ENCODE data around the gene SH3GLB1. TPM values are rescaled to one million over a fixed set of nuclear protein-coding genes. Genes with fewer than 3 reads are reported as not detected.

SH3GLB1 gene
- total RNA-seq, 1 experiment from 2014 or later = 42.4 TPM

GRCh38 chr1:86795316-86795715 is 90.9 kb downstream of the SH3GLB1 start:
- no peaks in the 10 kb centered on the region for H3K9me2 ChIP-seq (ENCODE audit: insufficient read depth)
- DNase-seq (ENCODE audit: low read depth, low spot score) (no peak), ATAC-seq (no peak)
- no TSS peak for BruUV-seq (replicated peaks)
- no peaks in the 10 kb centered on the region for H3K9me3 ChIP-seq (ENCODE audit: control insufficient read depth in 1 of 2, insufficient read depth in 1 of 2, low read depth in 1 of 2, low read length in 2 of 2)
- H3K36me3 ChIP-seq (ENCODE audit: control insufficient read depth in 1 of 2, insufficient read depth in 2 of 2, low read length in 2 of 2) = no peaks in the 10 kb centered on the region
- RAD21 ChIA-PET (ENCODE audit: low non-redundant PET in 1 of 2, low total read pairs in 2 of 2, uncharacterized antibody in 2 of 2, unreplicated experiment in 2 of 2) = no interaction called here
- H3K27me3 ChIP-seq (ENCODE audit: insufficient read depth, low read length) = no peaks in the 10 kb centered on the region
- no peak overlapping the region for H2AFZ ChIP-seq (ENCODE audit: low read depth, low read length, poor library complexity, severe bottlenecking)
- H3K79me2 ChIP-seq (ENCODE audit: insufficient read depth, low read length) = no peaks in the 10 kb centered on the region
- TF ChIP-seq POLR2A (IDR thresholded peaks at IDR 0.05; ENCODE audit: borderline replicate concordance, extremely low read depth, insufficient read depth, insufficient read length) (no peak), POLR2AphosphoS5 (IDR thresholded peaks at IDR 0.05; ENCODE audit: low read depth, low read length) (no peak), REST (IDR thresholded peaks at IDR 0.05; ENCODE audit: low read depth) (no peak), TCF7L2 (IDR thresholded peaks at IDR 0.05; ENCODE audit: borderline replicate concordance, extremely low read depth, insufficient read depth, insufficient read length) (no peak), ELF1 (IDR thresholded peaks at IDR 0.05; ENCODE audit: borderline replicate concordance, low read depth) (no peak), EZH2phosphoT487 (IDR thresholded peaks at IDR 0.05; ENCODE audit: borderline replicate concordance) (no peak), MAX (IDR thresholded peaks at IDR 0.05) (no peak), ZFX (IDR thresholded peaks at IDR 0.05) (no peak), CEBPB (IDR thresholded peaks at IDR 0.05; ENCODE audit: low read depth) (no peak), EGR1 (IDR thresholded peaks at IDR 0.05; ENCODE audit: low read depth) (no peak), ATF3 (IDR thresholded peaks at IDR 0.05) (no peak)
- TF ChIP-seq, protein P1, sequence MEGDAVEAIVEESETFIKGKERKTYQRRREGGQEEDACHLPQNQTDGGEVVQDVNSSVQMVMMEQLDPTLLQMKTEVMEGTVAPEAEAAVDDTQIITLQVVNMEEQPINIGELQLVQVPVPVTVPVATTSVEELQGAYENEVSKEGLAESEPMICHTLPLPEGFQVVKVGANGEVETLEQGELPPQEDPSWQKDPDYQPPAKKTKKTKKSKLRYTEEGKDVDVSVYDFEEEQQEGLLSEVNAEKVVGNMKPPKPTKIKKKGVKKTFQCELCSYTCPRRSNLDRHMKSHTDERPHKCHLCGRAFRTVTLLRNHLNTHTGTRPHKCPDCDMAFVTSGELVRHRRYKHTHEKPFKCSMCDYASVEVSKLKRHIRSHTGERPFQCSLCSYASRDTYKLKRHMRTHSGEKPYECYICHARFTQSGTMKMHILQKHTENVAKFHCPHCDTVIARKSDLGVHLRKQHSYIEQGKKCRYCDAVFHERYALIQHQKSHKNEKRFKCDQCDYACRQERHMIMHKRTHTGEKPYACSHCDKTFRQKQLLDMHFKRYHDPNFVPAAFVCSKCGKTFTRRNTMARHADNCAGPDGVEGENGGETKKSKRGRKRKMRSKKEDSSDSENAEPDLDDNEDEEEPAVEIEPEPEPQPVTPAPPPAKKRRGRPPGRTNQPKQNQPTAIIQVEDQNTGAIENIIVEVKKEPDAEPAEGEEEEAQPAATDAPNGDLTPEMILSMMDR (IDR thresholded peaks at IDR 0.05 in 2 of 3, conservative IDR thresholded peaks at IDR 0.05 in 1 of 3; ENCODE audit: borderline replicate concordance in 1 of 3, insufficient read depth in 1 of 3, low read depth in 2 of 3, low read length in 2 of 3) = no peak
- H3K4me1 ChIP-seq (ENCODE audit: control insufficient read depth in 1 of 2, insufficient read depth in 2 of 2, low read length in 2 of 2) = peaks cover 0 to 5% of the 10 kb centered on the region in 2 experiments; a peak in 1 of 4 replicates
- POLR2A ChIA-PET = no interaction called here
- H3K4me3 ChIP-seq (replicated peaks in 1 of 2; ENCODE audit: low read depth in 1 of 2, low read length in 2 of 2) = no peak overlapping the region
- H3K27ac ChIP-seq (ENCODE audit: low read depth, low read length) = no peak overlapping the region
- no peaks in the 10 kb centered on the region for H4K20me1 ChIP-seq (ENCODE audit: insufficient read depth)
- CTCF ChIA-PET = no interaction called here
- intact Hi-C loops (cut with micrococcal nuclease) = no loop called here
- no peak overlapping the region for H3K9ac ChIP-seq (ENCODE audit: low read length)
- no peak overlapping the region for H3K4me2 ChIP-seq (ENCODE audit: low read length)

Other genes with a start within 250 kb of the SH3GLB1 start
- 0.12 TPM for gene CLCA1, start 235.6 kb upstream of the SH3GLB1 start, total RNA-seq (2021; ENCODE audit: unreplicated experiment)
- gene CLCA4, start 157.5 kb upstream of the SH3GLB1 start, total RNA-seq (2021; ENCODE audit: unreplicated experiment) = not detected
- gene SELENOF, start 209.6 kb downstream of the SH3GLB1 start, total RNA-seq (2021; ENCODE audit: unreplicated experiment) = 175 TPM
- gene HS2ST1, start 210.1 kb downstream of the SH3GLB1 start, total RNA-seq (2021; ENCODE audit: unreplicated experiment) = 30.1 TPM